Daoy (cell line): ENCODE data around the gene GPATCH2. TPM values are rescaled to one million over a fixed set of nuclear protein-coding genes. Genes with fewer than 3 reads are reported as not detected.
"Not testable (repeated sequence)": the region's sequence is repeated elsewhere in the genome, so short reads cannot be mapped to it uniquely, and the experiment has no call there.

ENCODE experiments used
- DNase-seq: peaks from one replicate; pipeline ENCODE4 v3.0.0-alpha.2; 2015; ENCODE audit warnings: low read depth
- total RNA-seq: library from RNA; depleted of rRNA; stranded (reverse); fragments of >200 nt; shearing (Covaris generic); gene quantifications from 2 replicates; pipeline ENCODE4 v1.2.3, GENCODE V29; 2014

Gene GPATCH2
- total RNA-seq, 1 experiment from 2014 or later, result 12.3 TPM

GRCh38 chr1:217443845-217444244 is 187.0 kb downstream of the GPATCH2 start:
- no peak for DNase-seq

GRCh38 chr1:217437376-217437775 is 193.5 kb downstream of the GPATCH2 start:
- no peak for DNase-seq

- DNase-seq, result no peak
Observed at GRCh38 chr1:217435204-217435603, 195.7 kb downstream of the GPATCH2 start.

- no peak for DNase-seq
Observed at GRCh38 chr1:217433664-217434063, 197.2 kb downstream of the GPATCH2 start.

GRCh38 chr1:217432339-217432738 is 198.6 kb downstream of the GPATCH2 start:
- DNase-seq, result no peak

GRCh38 chr1:217431395-217431794 is 199.5 kb downstream of the GPATCH2 start:
- no peak for DNase-seq

- DNase-seq, result no peak
Observed at GRCh38 chr1:217425422-217425821, 205.5 kb downstream of the GPATCH2 start.

GRCh38 chr1:217419194-217419551 is 211.7 kb downstream of the GPATCH2 start:
- DNase-seq, result no peak

- DNase-seq, result no peak
Observed at GRCh38 chr1:217418269-217419193, 212.4 kb downstream of the GPATCH2 start.

- DNase-seq, result no peak
Observed at GRCh38 chr1:217417363-217417762, 213.5 kb downstream of the GPATCH2 start.

GRCh38 chr1:217407534-217408001 is 223.3 kb downstream of the GPATCH2 start:
- DNase-seq, result peak; percentile 23

- DNase-seq, result no peak
Observed at GRCh38 chr1:217403026-217403720, 227.7 kb downstream of the GPATCH2 start.

- no peak for DNase-seq
Observed at GRCh38 chr1:217402301-217402700, 228.6 kb downstream of the GPATCH2 start.

- DNase-seq, result no peak
Observed at GRCh38 chr1:217393896-217394295, 237.0 kb downstream of the GPATCH2 start.

GRCh38 chr1:217392441-217392840 is 238.4 kb downstream of the GPATCH2 start:
- no peak for DNase-seq

GRCh38 chr1:217389895-217390294 is 241.0 kb downstream of the GPATCH2 start:
- no peak for DNase-seq

- no peak for DNase-seq
Observed at GRCh38 chr1:217388522-217389065, 242.3 kb downstream of the GPATCH2 start.

- DNase-seq, result not testable (repeated sequence)
Observed at GRCh38 chr1:217381773-217382172, 249.1 kb downstream of the GPATCH2 start.

GRCh38 chr1:217379804-217380203 is 251.1 kb downstream of the GPATCH2 start:
- DNase-seq, result not testable (repeated sequence)

GRCh38 chr1:217379336-217379735 is 251.6 kb downstream of the GPATCH2 start:
- DNase-seq, result no peak
